HG03025 (cell line): ENCODE results near the gene MCM10.

Experiments
- ATAC-seq: cut with Tn5 transposase; IDR thresholded peaks from one replicate; pipeline ENCODE4 v1.9.1; 2021; ENCODE audit warnings: mild to moderate bottlenecking, moderate library complexity; ENCODE audit not compliant: unreplicated experiment, low FRiP score

MCM10 gene

DNA sequence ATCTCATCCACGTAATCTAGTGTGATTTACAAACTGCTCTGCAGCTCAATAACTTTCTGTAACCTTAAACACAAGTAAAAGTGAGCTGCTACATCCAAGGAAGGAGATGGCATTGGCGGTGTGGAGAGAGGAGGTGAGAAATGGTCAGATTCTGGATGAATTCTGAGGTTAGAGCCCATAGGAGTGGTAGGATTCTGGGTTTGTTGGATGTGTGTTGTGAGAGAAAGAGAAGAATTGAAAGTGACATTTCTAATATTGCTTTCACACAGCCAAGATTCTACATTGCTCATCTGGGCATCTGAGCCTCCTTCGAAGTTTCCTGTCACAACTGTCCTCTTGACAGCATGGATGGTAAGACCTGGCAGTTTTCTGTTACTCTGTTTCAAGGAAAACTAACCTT, 2.5 kb downstream of the MCM10 start:
- ATAC-seq = no peak

DNA sequence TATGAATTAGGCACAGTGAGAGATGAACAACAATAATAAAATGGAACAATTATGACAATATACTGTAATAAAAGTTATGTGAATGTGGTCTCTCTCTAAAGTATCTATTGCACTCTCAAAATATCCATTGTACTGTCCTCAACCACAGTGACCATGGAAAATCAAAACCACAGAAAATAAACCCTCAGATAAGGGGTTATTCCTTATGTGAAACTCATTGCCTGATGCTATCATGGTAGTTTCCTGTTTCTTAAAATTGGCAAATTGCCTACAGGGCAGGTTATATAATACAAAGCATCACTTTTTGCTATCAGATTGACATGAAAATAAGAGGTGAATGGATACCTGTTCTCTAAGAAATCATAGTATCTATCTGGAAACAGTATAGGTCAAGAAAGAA, 3.8 kb downstream of the MCM10 start:
- ATAC-seq = no peak

DNA sequence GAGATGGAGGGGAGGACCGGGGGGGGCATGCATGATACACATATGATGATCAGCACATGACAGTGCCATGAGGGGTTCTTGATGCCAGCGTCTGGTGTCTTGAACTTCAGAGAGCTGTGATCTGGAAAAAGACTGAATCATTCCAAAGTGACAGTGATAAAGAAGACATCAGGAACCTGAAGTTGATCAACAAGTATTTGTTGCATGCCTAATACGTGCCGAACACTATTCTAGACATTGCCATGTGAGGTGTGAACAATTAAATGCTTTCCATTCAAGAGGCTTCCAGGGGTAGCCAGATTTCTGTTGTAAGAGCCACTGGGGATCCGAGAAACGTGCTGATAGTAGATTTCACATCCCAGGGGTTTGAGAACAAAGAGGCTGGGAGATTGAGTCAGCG, 6.2 kb downstream of the MCM10 start:
- ATAC-seq = no peak

DNA sequence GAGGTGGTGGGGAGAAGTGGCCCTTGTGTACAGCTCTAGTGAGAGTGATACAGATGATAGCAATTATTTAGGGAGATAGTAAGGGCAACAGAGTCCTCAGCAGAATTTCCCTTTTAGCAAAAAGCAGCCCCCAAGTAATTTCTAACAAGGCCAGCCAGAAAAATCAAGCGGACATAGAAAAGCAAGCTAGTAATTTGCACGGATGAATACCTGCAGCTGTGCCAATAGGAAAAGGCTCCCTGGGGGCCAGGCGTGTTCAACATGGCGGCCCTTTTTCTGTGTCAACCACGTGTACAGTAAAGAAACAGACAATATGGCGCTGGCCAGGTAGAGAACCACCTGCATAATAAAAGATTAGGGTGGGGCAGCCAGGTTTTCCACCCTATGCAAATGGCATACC, 7.4 kb downstream of the MCM10 start:
- no peak for ATAC-seq

DNA sequence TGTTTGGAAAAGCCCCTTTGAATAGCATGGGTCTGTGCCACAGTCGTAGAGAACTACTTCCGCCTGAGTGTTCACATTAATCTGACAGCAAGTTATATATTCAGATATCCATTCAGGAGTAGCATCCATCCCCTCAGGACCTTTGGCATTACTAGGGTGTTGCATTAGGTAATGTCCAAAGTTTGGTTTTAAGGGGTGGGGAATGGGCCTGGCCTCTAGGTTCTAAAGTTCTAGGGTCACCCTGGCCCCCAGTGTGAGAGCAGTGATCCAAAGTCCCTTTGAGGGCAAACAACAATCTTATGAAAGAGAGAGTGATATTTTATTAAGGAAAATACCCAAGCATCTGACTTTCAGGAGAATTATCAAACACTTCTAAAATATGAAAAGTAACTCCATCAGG, 12.3 kb downstream of the MCM10 start:
- no peak for ATAC-seq

DNA sequence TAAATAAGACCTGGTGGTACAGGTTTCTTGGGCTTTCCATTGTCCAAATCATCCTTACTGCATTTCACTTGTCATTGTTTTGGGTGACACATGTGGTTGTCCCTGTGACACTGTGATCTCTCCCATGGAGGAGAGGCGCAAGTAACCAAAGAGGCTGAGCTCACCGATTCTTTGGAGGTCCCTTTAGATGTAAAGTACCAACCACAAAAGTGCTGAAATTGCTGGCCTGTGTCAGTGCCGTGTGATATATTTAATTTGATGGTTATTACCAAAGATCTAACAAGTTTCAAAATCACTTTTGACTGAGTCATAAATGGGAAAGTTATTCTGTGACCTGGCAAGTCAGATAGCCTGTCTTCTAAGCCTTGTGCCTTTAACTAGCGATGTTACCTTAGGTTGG, 19.4 kb downstream of the MCM10 start:
- ATAC-seq = no peak

DNA sequence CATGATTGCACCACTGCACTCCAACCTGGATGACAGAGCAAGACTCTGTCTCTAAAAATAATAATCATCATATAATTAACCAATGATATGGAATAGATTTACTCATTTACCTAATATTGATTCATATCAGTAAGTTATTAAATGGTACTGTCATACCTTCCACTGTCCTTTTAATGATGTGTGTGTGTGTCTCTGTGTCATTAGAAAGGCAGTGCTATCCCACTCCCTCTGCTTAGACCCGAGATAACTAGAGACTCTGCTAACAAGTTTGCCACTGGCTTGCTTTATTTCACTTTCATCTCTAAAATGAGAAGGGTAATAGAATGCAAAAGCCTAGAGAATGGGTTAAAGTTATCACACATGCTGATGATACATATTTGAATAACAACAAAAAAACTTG, 21.1 kb downstream of the MCM10 start:
- no peak for ATAC-seq

DNA sequence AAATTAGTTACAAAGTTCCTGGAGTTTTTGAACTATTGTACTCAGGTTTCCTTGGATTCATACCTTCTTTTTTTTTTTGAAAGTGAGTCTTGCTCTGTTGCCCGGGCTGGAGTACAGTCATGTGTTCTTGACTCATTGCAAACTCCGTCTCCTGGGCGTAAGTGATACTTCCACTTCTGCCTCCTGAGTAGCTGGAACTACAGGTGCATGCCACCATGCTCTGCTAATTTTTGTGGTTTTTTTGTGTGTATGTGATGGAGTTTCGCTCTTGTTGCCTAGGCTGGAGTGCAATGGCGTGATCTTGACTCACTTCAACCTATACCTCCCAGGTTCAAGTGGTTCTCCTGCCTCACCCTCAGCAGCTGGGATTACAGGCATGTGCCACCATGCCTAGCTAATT, 22.3 kb downstream of the MCM10 start:
- ATAC-seq = no peak

DNA sequence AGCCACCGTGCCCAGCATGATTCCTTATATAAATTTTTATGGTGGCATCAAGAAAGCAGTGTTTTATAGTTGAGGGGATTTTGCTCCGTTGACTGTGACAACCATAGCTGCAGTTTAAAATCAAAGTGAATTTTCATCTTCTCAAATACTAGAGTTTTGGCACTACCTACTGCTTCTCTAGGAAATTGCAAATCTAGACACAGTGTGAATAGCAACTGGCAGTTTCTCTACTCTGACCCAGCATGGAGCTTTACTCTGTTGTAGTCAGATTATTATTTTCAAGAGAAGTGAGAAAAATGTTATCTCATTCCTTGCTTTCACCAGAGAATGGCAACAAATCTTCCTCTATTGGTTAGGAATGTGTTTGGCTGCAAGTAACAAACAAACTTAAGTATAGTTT, 22.9 kb downstream of the MCM10 start:
- no peak for ATAC-seq

DNA sequence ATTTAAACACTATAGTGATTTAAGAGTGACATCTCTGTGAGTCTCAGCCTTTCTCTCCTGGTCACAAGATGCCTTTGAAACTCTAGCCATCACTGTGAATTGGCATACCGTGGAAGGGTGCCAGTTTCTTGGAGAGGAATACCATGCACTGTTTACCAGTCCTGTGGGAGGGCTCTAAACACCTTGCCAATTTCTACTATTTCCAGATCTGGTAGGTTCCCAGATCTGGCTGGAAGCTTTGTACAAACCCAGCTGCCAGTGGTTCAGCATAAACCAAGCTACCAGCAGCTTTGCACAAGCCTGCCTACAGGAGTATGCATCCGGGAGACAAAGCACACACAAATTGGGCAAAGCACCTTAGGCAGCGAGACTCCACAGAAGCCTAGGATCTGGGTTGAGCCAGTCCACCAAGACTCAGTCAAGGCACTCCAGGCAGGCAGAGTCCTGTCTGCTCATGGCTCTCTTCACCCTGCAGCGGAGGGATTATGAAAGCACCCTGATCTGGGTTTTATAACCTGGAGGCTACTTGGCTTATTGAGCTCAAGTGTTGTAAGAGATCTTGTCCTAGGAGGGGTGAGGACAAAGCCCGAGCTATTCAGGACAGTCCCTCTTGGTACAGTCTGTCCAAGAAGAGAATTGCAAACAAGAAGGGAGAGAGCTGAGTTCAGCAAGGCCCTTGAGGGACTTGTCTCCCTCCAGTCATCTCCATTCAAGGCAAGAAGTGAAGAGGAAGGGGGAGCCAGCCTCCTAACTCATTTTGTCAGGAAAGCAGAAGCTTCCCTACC, 23.6 kb downstream of the MCM10 start:
- ATAC-seq = no peak

DNA sequence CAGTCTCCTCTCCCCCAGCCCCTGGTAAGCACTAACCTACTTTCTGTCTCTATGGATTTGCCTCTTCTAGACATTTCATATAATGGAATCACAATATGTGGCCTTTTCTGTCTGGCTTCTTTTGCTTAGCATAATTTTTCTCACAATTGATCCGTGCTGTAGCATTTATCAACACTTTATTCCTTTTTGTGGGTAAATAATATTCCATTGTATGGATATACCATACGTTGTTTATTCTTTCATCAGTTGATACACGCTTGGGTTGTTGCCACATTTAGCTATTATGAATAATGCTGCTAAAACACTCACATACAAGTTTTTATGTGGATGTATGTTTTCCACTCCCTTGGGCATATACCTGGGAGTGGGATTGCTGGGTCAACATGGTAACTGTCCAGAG, 25.8 kb downstream of the MCM10 start:
- no peak for ATAC-seq

DNA sequence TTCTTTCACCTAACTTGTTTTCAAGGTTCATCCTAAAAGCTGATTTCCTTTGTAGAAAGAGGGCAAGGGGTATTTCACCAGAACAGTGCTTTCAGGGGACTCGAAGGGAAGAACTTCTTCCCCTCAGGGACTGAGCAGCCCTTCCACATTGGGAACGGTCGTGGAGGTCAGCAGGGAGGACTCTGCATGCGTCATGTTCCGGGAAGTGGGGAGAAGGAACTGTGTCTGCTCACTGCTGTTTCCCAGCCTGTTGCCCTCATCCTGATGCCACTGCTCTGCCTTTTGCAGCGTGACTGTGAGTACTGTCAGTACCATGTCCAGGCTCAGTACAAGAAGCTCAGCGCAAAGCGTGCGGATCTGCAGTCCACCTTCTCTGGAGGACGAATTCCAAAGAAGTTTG, 27.2 kb downstream of the MCM10 start:
- no peak for ATAC-seq

DNA sequence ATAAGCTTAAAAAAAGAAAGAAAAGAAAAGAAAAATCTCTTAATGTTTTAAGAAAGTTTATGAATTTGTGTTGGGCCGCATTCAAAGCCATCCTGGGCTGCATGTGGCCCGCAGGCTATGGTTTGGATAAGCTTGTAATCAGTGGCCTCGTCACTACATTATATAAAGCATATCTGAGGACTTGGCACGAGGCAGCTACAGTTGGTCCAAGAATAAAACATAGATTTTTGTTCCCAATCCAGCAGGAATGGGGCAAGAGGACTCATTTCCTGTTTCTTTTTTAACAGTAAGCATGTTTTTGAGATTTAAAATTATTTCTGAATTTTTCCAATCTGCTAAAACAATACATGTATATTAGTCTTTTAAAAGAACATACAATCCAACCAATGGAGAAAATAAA, 28.6 kb downstream of the MCM10 start:
- no peak for ATAC-seq

DNA sequence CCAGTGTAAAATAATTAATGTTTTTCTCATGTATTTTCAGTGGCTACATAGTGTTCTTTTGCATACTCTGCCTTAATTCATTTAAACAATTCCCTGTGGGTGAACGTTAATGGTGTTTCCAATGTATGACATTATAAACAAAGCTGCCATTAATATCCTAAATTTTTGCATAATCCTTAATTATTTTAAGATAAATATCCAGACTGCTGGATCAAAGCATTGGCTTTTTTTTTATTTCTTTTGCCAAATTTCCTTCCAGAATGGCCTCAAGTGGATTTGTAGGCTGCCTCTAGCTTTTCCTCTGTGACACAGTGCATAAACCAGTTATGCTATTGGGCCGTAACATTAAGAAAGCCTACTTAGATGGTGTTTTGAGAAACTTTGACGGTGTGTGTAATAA, 29.5 kb downstream of the MCM10 start:
- ATAC-seq = no peak

DNA sequence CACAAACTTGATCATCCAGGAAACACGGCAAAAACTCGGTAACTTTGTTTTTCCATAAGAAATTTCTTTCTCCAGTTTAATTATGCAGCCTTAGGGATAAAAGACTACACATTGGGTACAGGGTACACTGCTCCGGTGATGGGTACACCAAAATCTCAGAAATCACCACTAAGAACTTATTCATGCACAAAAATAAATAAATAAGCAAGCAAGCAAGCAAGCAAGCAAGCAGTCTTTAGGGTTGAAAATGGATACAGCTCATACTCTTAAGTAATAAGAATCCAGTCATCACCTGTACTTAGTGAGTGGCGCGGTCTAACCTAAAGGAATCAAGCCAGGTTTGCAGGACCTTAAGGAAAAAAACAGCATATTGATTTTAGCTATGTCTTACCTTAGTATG, 30.0 kb downstream of the MCM10 start:
- ATAC-seq = no peak

DNA sequence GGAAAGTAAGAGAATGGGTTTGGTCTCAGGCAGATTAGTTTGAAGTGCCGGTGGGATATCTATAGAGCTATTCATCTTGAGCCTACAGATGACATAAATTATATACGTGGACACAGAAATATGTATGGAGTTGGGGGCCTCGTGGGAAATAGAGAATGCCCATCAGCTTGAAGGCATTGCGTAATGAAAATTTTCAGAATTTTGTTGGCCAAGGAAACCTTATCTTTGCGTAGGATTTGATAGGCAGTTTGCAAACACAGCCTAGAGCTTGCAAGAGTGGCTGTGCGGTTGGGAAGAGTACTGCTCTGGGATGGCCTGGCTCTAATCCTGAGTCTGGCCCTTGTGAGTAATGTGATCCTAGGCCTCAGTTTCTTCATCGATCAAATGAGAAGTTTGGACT, 32.3 kb downstream of the MCM10 start:
- no peak for ATAC-seq

DNA sequence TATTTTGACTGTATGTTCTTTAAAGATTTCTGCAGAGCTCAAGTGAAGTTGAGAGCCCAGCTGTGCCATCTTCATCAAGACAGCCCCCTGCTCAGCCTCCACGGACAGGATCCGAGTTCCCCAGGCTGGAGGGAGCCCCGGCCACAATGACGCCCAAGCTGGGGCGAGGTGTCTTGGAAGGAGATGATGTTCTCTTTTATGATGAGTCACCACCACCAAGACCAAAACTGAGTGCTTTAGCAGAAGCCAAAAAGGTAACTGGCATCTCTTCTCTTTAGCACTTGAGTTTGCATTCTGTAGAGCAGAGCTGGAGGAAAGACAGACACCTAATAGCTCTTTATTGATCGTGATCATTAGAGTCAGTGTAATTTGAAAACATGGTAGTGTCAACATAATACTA, 33.7 kb downstream of the MCM10 start:
- ATAC-seq = no peak

DNA sequence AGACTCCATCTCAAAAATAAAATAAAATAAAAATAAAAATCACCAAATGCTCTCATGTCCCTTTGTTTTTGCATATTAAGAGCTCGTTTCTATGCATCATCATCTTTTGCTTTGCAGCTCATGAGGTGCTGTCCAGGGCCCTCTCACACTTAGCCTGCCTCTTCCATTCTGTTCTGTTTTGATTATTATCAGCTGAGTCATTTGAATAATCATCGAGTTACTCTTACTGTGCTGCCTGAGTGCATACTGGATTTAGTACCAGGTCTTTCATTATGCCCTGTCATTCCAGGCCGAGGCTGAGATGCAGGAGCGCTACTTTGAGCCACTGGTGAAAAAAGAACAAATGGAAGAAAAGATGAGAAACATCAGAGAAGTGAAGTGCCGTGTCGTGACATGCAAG, 39.8 kb downstream of the MCM10 start:
- no peak for ATAC-seq

DNA sequence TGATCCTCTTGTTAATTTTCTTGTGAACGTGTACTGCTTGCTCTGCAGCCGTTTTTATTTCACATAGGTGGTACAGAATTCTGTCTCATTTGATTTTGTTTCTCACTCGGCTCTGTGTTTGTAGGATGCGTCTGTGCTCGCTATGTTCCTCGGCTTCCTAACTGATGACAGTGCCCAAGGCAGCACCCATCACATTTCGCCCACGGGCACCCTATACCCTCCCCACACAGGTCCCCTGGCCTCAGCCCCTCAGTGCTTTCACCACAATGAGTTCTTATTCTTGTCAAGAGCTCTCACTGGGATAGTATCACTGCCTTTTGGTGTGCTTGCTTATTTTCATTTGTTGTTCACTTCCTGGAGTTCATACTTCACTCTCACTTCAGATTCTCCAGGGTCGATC, 44.7 kb downstream of the MCM10 start:
- no peak for ATAC-seq

DNA sequence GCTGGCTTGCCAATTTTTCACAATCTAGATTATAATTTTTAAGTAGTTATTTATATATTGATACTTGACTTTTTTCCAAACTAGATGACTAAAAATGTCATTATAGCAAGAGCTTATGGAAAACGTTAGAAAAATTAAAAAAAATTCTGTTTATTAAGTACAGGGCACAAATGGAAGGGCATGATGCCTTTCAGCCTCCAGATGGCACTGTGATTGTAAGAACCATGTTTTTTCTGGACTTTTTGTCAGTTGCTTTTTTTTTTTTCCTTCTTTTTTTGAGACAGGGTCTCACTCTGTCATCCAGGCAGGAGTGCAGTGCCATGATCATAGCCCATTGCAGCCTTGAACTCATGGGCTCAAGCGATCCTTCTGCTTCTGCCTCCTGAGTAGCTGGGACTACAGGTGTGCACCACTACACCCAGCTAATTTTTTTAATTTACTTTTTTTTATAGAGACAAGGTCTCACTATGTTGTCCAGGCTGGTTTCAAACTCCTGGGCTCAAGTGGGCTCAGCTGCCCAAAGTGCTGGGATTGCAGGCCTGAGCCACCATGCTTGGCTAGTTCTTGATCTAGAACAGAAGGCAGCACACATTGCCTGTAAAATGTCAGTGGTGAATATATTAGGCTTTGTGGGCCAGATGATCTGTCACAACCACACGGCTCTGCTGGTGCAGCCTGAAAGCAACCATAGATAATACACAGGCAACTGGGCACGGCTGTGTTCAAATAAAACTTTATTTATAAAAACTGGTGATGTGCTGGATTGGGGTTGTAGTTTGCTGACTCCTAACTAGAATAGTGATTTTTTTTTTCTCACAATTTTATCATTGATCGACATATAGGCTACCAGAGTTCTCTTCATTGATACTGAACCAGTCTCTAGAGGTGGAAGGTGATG, 45.4 kb downstream of the MCM10 start:
- no peak for ATAC-seq

DNA sequence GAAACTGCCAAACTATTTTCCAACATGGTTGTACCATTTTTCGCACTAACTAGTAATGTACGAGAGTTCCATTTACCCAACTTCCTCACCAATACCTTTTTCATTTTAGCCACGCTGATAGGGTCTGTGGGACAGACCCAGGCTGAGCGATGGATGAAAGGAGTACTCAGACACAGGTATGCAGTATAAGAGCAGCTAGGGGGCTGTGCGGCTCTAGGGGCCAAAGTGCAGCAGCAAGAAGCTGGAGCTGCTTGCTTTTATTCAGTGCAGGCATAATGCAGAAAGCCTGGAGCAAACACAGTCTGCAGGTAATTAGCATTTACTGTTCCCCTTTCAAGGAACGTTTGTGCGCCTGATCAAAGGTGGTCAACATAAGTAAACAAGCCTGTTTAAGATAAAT, 51.8 kb downstream of the MCM10 start:
- ATAC-seq = no peak

DNA sequence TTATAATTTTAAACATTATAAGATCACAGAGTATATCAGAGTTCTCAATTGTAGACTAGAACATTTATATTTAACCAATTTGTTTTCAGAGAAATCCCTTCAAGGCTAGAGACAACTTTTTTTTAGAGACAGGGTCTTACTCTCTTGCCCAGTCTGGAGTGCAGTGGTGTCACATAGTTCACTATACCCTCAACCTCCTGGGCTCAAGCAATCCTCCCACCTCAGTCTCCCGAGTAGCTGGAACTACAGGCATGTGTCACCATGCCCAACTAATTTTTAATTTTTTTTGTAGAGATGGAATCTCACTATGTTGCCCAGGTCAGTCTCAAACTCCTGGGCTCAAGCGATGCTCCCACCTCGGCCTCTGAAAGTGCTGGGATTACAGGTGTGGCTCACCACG, 57.5 kb downstream of the MCM10 start:
- ATAC-seq = no peak
